Osteocyte (in vitro differentiated cells): Measurements from ENCODE around the gene TATDN2. TPM values are rescaled to one million over a fixed set of nuclear protein-coding genes. Genes with fewer than 3 reads are reported as not detected.

Experiments used
- DNase-seq: peaks from one replicate; pipeline ENCODE4 v3.0.0; 2021; ENCODE audit warnings: mixed read lengths; ENCODE audit not compliant: unreplicated experiment; ENCODE audit errors: extremely low spot score
- H3K27ac Mint-ChIP-seq: one replicate; pipeline ENCODE4 v1.8.0; 2021; ENCODE audit warnings: mild to moderate bottlenecking, mixed read lengths; ENCODE audit not compliant: unreplicated experiment
- H3K27me3 Mint-ChIP-seq: one replicate; pipeline ENCODE4 v1.8.0; 2021; ENCODE audit warnings: mixed read lengths; ENCODE audit not compliant: unreplicated experiment
- H3K36me3 Mint-ChIP-seq: one replicate; pipeline ENCODE4 v1.8.0; 2021; ENCODE audit warnings: mixed read lengths; ENCODE audit not compliant: unreplicated experiment
- H3K4me1 Mint-ChIP-seq: one replicate; pipeline ENCODE4 v1.8.0; 2021; ENCODE audit warnings: mixed read lengths; ENCODE audit not compliant: unreplicated experiment
- H3K4me3 Mint-ChIP-seq: one replicate; pipeline ENCODE4 v1.8.0; 2021; ENCODE audit warnings: mild to moderate bottlenecking, moderate library complexity, mixed read lengths; ENCODE audit not compliant: unreplicated experiment
- H3K9me3 Mint-ChIP-seq: one replicate; pipeline ENCODE4 v1.8.0; 2021; ENCODE audit warnings: mixed read lengths; ENCODE audit not compliant: unreplicated experiment
- CTCF ChIP-seq: fragments of 200-600 bp; sonication (generic); IDR thresholded peaks from 2 replicates; pipeline ENCODE4 v1.5.0; 2021; ENCODE audit warnings: antibody characterized with exemption, mild to moderate bottlenecking, moderate library complexity
- total RNA-seq: library from RNA; stranded (reverse); gene quantifications from 2 replicates; pipeline ENCODE4 v1.2.1, GENCODE V29; 2021

The TATDN2 gene
- total RNA-seq, 1 donor from 2014 or later: 33.8 TPM

- no peaks in the 10 kb centered on the region for H3K9me3 Mint-ChIP-seq
- no peak overlapping the region for H3K27ac Mint-ChIP-seq
- H3K4me3 Mint-ChIP-seq: no peak overlapping the region
- DNase-seq: no peak
- no peak for TF ChIP-seq CTCF
- H3K4me1 Mint-ChIP-seq: peaks cover 10% of the 10 kb centered on the region
- H3K27me3 Mint-ChIP-seq: no peaks in the 10 kb centered on the region
- no peaks in the 10 kb centered on the region for H3K36me3 Mint-ChIP-seq
Observed at GRCh38 chr3:10228248-10228950, 19.9 kb upstream of the TATDN2 start.

- no peak for TF ChIP-seq CTCF
- Mint-ChIP-seq H3K36me3 (no peaks in the 10 kb centered on the region), H3K4me3 (no peak overlapping the region), H3K27me3 (no peaks in the 10 kb centered on the region), H3K9me3 (no peaks in the 10 kb centered on the region), H3K4me1 (peaks cover 10% of the 10 kb centered on the region), H3K27ac (no peak overlapping the region)
- DNase-seq: no peak
Observed at GRCh38 chr3:10229576-10229975, 18.7 kb upstream of the TATDN2 start.

GRCh38 chr3:10232137-10232536, 16.1 kb upstream of the TATDN2 start:
- no peak for DNase-seq
- Mint-ChIP-seq H3K27me3 (no peaks in the 10 kb centered on the region), H3K27ac (no peak overlapping the region), H3K4me3 (no peak overlapping the region), H3K36me3 (peaks cover 4% of the 10 kb centered on the region), H3K9me3 (no peaks in the 10 kb centered on the region), H3K4me1 (peaks cover 5% of the 10 kb centered on the region)
- no peak for TF ChIP-seq CTCF

GRCh38 chr3:10233988-10234387, 14.3 kb upstream of the TATDN2 start:
- no peaks in the 10 kb centered on the region for H3K27me3 Mint-ChIP-seq
- peaks cover 6% of the 10 kb centered on the region for H3K36me3 Mint-ChIP-seq
- no peaks in the 10 kb centered on the region for H3K9me3 Mint-ChIP-seq
- H3K27ac Mint-ChIP-seq: no peak overlapping the region
- no peak for TF ChIP-seq CTCF
- DNase-seq: no peak
- no peak overlapping the region for H3K4me3 Mint-ChIP-seq
- H3K4me1 Mint-ChIP-seq: no peaks in the 10 kb centered on the region

- no peaks in the 10 kb centered on the region for H3K27me3 Mint-ChIP-seq
- H3K27ac Mint-ChIP-seq: no peak overlapping the region
- no peaks in the 10 kb centered on the region for H3K4me1 Mint-ChIP-seq
- H3K36me3 Mint-ChIP-seq: peaks cover 7% of the 10 kb centered on the region
- no peaks in the 10 kb centered on the region for H3K9me3 Mint-ChIP-seq
- no peak for TF ChIP-seq CTCF
- H3K4me3 Mint-ChIP-seq: no peak overlapping the region
- DNase-seq: no peak
Observed at GRCh38 chr3:10234526-10235230, 13.6 kb upstream of the TATDN2 start.
